IgD-negative memory B cell (primary cell): ENCODE data around the gene CYTH3. TPM values are rescaled to one million over a fixed set of nuclear protein-coding genes. Genes with fewer than 3 reads are reported as not detected.

Experiments used
- H3K27ac Mint-ChIP-seq, 3 donors: one replicate each; pipeline ENCODE4 v1.8.0; 2020 to 2022; ENCODE audit warnings: mild to moderate bottlenecking in 3 of 3, mixed read lengths in 3 of 3, moderate library complexity in 1 of 3
- H3K27me3 Mint-ChIP-seq: one replicate; pipeline ENCODE4 v1.8.0; 2021; ENCODE audit warnings: mixed read lengths
- H3K36me3 Mint-ChIP-seq: one replicate; pipeline ENCODE4 v1.8.0; 2020; ENCODE audit warnings: mild to moderate bottlenecking, mixed read lengths
- H3K4me1 Mint-ChIP-seq, 3 donors: one replicate each; pipeline ENCODE4 v1.8.0; 2020 to 2022; ENCODE audit warnings: mixed read lengths in 3 of 3, mild to moderate bottlenecking in 1 of 3
- H3K4me3 Mint-ChIP-seq, 4 donors: one replicate each; pipeline ENCODE4 v1.8.0; 2020 to 2022; ENCODE audit warnings: mild to moderate bottlenecking in 4 of 4, mixed read lengths in 4 of 4, moderate library complexity in 3 of 4
- H3K9me3 Mint-ChIP-seq, 3 donors: one replicate each; pipeline ENCODE4 v1.8.0; 2020 to 2021; ENCODE audit warnings: mixed read lengths in 3 of 3, mild to moderate bottlenecking in 1 of 3
- polyA plus RNA-seq: library from polyadenylated mRNA; unstranded; fragments of 300-500 nt; fragmentation: Illumina TruSeq; gene quantifications from one replicate; pipeline ENCODE4 v1.2.3, GENCODE V29; 2021

The CYTH3 gene
- polyA plus RNA-seq, 1 donor from 2014 or later, result 3.0 TPM

GRCh38 chr7:6271694-6272440, 557 bp downstream of the CYTH3 start:
- Mint-ChIP-seq H3K27me3 (peaks cover 21% of the 10 kb centered on the region), H3K9me3 (no peaks in the 10 kb centered on the region), H3K27ac (peak overlapping the region; percentile 52 to 95 (median 74)), H3K36me3 (no peaks in the 10 kb centered on the region), H3K4me1 (peaks cover 15 to 19% (median 16%) of the 10 kb centered on the region in 3 donors), H3K4me3 (peak overlapping the region; percentile 85 to 92 (median 92))

- H3K4me1 Mint-ChIP-seq, result peaks cover 15 to 19% (median 16%) of the 10 kb centered on the region in 3 donors
Observed at GRCh38 chr7:6271060-6271658, 1.3 kb downstream of the CYTH3 start.

GRCh38 chr7:6269527-6269926, 2.9 kb downstream of the CYTH3 start:
- H3K4me1 Mint-ChIP-seq, result peaks cover 15 to 22% (median 16%) of the 10 kb centered on the region in 3 donors
- H3K36me3 Mint-ChIP-seq, result peaks cover 3% of the 10 kb centered on the region
- peaks cover 21% of the 10 kb centered on the region for H3K27me3 Mint-ChIP-seq
- no peaks in the 10 kb centered on the region for H3K9me3 Mint-ChIP-seq
- H3K4me3 Mint-ChIP-seq, result peak overlapping the region in 1 of 4 donors; percentile 0
- H3K27ac Mint-ChIP-seq, result no peak overlapping the region

More at GRCh38 chr7:6271060-6271658, 1.3 kb downstream of the CYTH3 start:
- H3K4me3 Mint-ChIP-seq, result peak overlapping the region; percentile 85 to 92 (median 92)
- peak overlapping the region; percentile 52 to 95 (median 74) for H3K27ac Mint-ChIP-seq
- no peaks in the 10 kb centered on the region for H3K9me3 Mint-ChIP-seq
- H3K36me3 Mint-ChIP-seq, result no peaks in the 10 kb centered on the region
- peaks cover 21% of the 10 kb centered on the region for H3K27me3 Mint-ChIP-seq

- Mint-ChIP-seq H3K27ac (no peak overlapping the region), H3K9me3 (no peaks in the 10 kb centered on the region), H3K36me3 (peaks cover 3% of the 10 kb centered on the region), H3K4me1 (peaks cover 15 to 22% (median 16%) of the 10 kb centered on the region in 3 donors), H3K27me3 (peaks cover 21% of the 10 kb centered on the region), H3K4me3 (peak overlapping the region in 1 of 4 donors; percentile 0)
Observed at GRCh38 chr7:6268907-6269306, 3.5 kb downstream of the CYTH3 start.

- H3K36me3 Mint-ChIP-seq, result peaks cover 3% of the 10 kb centered on the region
- H3K9me3 Mint-ChIP-seq, result no peaks in the 10 kb centered on the region
Observed at GRCh38 chr7:6268023-6268900, 4.2 kb downstream of the CYTH3 start.

GRCh38 chr7:6266699-6267098, 5.7 kb downstream of the CYTH3 start:
- Mint-ChIP-seq H3K4me1 (peaks cover 11 to 17% (median 13%) of the 10 kb centered on the region in 3 donors), H3K36me3 (peaks cover 3% of the 10 kb centered on the region), H3K27ac (no peak overlapping the region), H3K9me3 (no peaks in the 10 kb centered on the region), H3K27me3 (peaks cover 18% of the 10 kb centered on the region), H3K4me3 (no peak overlapping the region)

More at GRCh38 chr7:6268023-6268900, 4.2 kb downstream of the CYTH3 start:
- H3K27me3 Mint-ChIP-seq, result peaks cover 21% of the 10 kb centered on the region
- no peak overlapping the region for H3K27ac Mint-ChIP-seq
- peak overlapping the region in 1 of 4 donors; percentile 0 for H3K4me3 Mint-ChIP-seq
- H3K4me1 Mint-ChIP-seq, result peaks cover 15 to 22% (median 16%) of the 10 kb centered on the region in 3 donors

GRCh38 chr7:6262221-6262620, 10.2 kb downstream of the CYTH3 start:
- Mint-ChIP-seq H3K4me1 (peaks cover 14 to 19% (median 15%) of the 10 kb centered on the region in 3 donors), H3K36me3 (peaks cover 3% of the 10 kb centered on the region), H3K4me3 (no peak overlapping the region), H3K27ac (no peak overlapping the region), H3K9me3 (no peaks in the 10 kb centered on the region), H3K27me3 (no peaks in the 10 kb centered on the region)

- Mint-ChIP-seq H3K36me3 (peaks cover 3% of the 10 kb centered on the region), H3K27me3 (no peaks in the 10 kb centered on the region), H3K9me3 (no peaks in the 10 kb centered on the region), H3K27ac (peak overlapping the region in 1 of 3 donors; percentile 2), H3K4me1 (peaks cover 19 to 23% (median 20%) of the 10 kb centered on the region in 3 donors), H3K4me3 (no peak overlapping the region)
Observed at GRCh38 chr7:6261699-6262098, 10.7 kb downstream of the CYTH3 start.

GRCh38 chr7:6260291-6261187, 11.9 kb downstream of the CYTH3 start:
- Mint-ChIP-seq H3K4me3 (no peak overlapping the region), H3K9me3 (no peaks in the 10 kb centered on the region), H3K4me1 (peaks cover 23 to 27% (median 25%) of the 10 kb centered on the region in 3 donors), H3K27ac (no peak overlapping the region), H3K36me3 (peaks cover 3% of the 10 kb centered on the region), H3K27me3 (no peaks in the 10 kb centered on the region)

GRCh38 chr7:6259257-6259656, 13.2 kb downstream of the CYTH3 start:
- H3K9me3 Mint-ChIP-seq, result no peaks in the 10 kb centered on the region

GRCh38 chr7:6258440-6259182, 13.8 kb downstream of the CYTH3 start:
- Mint-ChIP-seq H3K4me3 (peak overlapping the region in 2 of 4 donors; percentile 81 to 88), H3K9me3 (no peaks in the 10 kb centered on the region), H3K27ac (peak overlapping the region; percentile 7 to 65 (median 13)), H3K27me3 (peaks cover 3% of the 10 kb centered on the region), H3K36me3 (no peaks in the 10 kb centered on the region), H3K4me1 (peaks cover 23 to 27% (median 25%) of the 10 kb centered on the region in 3 donors)

More at GRCh38 chr7:6259257-6259656, 13.2 kb downstream of the CYTH3 start:
- no peaks in the 10 kb centered on the region for H3K36me3 Mint-ChIP-seq
- H3K4me3 Mint-ChIP-seq, result peak overlapping the region in 2 of 4 donors; percentile 28 to 59
- peaks cover 3% of the 10 kb centered on the region for H3K27me3 Mint-ChIP-seq
- H3K27ac Mint-ChIP-seq, result peak overlapping the region in 2 of 3 donors; percentile 13 to 65
- peaks cover 23 to 27% (median 25%) of the 10 kb centered on the region in 3 donors for H3K4me1 Mint-ChIP-seq

- no peaks in the 10 kb centered on the region for H3K36me3 Mint-ChIP-seq
- H3K4me3 Mint-ChIP-seq, result no peak overlapping the region
- H3K9me3 Mint-ChIP-seq, result no peaks in the 10 kb centered on the region
- no peak overlapping the region for H3K27ac Mint-ChIP-seq
- peaks cover 3% of the 10 kb centered on the region for H3K27me3 Mint-ChIP-seq
- peaks cover 23 to 27% (median 25%) of the 10 kb centered on the region in 3 donors for H3K4me1 Mint-ChIP-seq
Observed at GRCh38 chr7:6257675-6258074, 14.7 kb downstream of the CYTH3 start.
